Measurements from ENCODE around the gene SRBD1. TPM values are rescaled to one million over a fixed set of nuclear protein-coding genes. Genes with fewer than 3 reads are reported as not detected.

Gene SRBD1
- total RNA-seq, 1 experiment from 2014 or later: 14.4 TPM

GRCh38 chr2:45379399-45380087 lies 231.5 kb downstream of the SRBD1 start:
- DNase-seq (ENCODE audit: low spot score): no peak

DNA sequence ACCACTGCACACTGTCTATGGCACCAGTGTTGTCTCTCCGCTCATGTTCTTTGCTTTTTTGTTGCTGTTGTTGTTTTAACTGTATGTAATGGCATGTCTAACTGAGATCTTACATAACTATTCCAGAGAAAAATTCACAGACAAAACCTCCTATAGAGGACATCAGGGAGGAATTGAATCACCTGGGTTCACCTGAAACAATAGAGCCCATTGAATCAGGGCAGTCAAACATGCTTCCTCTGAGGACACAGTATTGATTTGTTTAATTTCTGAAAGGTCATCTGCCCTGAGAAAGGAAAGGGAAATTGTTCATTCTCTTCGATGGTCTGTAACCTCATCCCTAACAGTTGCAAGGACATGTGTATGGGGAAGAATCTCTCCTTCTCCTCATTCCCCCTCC lies 237.5 kb downstream of the SRBD1 start:
- DNase-seq (ENCODE audit: low spot score): no peak

GRCh38 chr2:45370369-45370768 lies 240.7 kb downstream of the SRBD1 start:
- DNase-seq (ENCODE audit: low spot score): no peak

DNA sequence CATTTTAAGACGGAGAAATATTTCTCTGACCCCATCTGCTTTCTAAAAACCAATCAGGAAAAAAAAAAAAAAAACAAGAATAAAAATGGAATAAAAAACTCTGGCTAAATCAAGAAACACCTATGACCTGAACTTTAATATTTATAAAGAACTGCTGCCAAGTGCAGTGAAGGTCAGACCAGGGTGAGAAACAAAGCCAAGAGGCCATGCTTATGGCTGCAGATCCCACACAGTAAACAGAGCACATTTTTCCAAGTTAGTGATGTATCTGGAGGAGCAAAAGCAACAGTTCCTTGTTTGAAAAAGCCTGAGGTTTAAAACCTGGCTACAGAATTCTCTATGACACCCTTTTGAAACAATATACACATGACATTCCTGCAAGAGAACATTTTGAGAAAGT lies 242.3 kb downstream of the SRBD1 start:
- DNase-seq (ENCODE audit: low spot score): no peak

GRCh38 chr2:45361666-45362065 lies 249.4 kb downstream of the SRBD1 start:
- DNase-seq (ENCODE audit: low spot score): no peak

GRCh38 chr2:45354776-45355175 lies 256.3 kb downstream of the SRBD1 start:
- no peak for DNase-seq (ENCODE audit: low spot score)

- DNase-seq (ENCODE audit: low spot score): peak; percentile 27
Observed at GRCh38 chr2:45353879-45354278, 257.2 kb downstream of the SRBD1 start.

- DNase-seq (ENCODE audit: low spot score): no peak
Observed at GRCh38 chr2:45352506-45352905, 258.6 kb downstream of the SRBD1 start.

DNA sequence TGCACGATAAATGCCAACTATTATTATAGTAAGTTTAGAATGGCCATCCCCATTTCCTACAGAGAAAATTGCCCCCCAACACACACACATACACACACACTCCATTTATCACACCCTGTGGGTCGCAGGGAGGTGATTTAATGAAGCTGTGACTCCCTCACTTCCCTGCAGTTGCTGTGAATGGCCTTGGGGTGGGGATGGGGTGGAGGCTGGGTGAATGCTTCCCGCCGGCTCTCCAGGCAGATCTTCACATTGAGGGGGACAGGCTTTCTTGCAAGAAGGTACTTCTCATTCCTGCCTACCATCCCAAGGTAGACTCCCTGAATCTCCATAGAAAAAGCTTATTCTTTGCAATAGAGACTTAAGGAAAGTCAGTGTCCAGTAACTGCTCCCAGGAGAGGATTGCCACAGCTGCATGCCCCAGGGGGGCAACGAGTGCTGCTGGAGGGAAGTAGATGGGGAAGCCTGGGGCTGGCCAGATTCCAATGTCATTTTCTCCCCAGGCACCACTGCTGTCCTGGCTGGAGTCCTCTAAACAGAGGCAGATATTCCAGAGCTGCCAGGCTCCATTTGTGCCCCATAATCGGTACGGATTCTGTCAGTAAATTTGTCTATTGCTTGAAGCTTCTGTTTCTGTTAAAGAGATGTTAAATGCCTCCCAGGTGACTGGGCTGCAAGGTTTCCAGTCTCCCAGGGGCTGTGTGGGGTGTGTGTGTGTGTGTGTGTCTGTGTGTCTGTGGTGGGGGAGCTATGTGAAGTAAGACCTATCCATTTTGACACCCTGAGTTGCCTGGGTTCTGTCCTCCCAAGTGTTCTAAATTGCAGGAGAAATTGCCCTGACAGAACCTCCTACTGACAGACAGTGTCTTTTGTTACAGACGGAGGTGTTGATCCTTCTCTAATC lies 265.5 kb downstream of the SRBD1 start:
- no peak for DNase-seq (ENCODE audit: low spot score)

DNA sequence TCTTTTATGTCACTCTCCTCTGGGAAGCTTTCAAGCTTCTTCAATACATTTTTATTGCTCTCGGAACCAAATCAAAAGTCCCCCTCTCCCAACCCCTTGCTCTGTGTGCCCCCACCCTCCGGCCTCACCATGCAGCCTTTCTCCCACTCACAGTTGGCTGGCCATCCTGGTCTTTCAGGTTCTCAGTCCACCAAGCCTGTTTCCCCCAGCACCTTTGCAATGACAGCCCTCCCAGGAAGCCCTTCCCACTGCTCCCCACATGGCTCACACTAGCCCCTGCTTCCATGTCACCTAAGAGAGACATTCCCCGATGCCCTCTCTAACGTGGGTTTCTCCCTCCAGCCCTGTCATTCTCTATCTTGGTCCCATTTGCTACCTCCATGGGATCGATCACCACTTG lies 266.6 kb downstream of the SRBD1 start:
- DNase-seq (ENCODE audit: low spot score): no peak

DNA sequence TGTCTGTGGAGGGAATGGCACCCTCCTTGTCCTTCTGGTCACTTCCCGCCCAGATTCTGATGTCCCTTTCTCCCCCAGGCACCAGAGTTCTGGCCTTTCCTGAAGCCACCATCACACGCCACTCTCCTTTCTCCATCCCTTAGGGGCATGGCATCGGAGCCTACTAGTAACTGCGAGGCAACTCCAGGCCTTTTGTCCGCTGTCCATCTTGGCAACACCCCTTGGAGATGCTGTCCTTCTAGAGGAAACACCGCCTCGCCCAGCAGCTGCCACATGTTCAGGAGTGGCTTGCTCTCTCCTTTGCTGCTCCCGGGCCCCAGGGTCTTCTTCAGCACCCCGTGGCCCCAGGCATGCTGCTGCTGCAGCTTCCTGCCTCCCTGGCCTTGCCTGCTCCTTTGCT lies 267.0 kb downstream of the SRBD1 start:
- no peak for DNase-seq (ENCODE audit: low spot score)

DNA sequence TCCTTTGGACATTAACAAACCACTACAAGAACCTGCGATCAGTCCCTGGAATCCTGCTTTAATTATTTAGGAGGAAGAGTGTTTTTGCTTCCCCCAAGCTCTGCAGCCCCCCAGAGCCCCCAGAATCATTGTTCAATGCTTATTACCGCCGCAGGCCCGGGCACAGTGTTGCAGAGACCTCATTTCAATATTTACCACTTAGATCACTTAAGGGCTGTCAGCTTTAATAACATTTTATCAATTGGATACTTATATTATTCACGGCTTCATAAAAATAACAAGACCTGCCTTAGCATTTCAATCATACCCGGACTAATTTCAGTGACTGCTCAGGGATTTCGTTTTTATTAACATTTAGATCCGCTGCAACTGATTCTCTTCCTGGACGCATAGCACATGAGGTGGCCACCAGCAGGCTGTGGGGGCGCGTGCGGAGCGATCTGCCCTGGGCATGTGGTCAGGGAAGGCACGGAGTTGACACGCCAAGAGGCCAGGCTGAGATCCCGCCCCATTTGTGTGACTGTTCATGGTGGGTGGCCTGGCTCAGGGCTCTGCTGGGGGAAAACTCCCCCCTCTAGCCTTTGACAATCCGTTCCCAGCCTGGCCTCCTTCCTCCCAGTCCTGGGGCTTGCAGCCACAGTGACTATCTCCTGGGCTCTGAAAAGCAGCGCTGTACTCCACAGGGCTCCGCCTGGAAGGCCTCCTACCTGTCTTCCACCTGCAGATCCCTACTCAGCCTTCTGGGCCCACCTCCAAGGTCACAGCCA lies 267.6 kb downstream of the SRBD1 start:
- no peak for DNase-seq (ENCODE audit: low spot score)

- no peak for DNase-seq (ENCODE audit: low spot score)
Observed at GRCh38 chr2:45340318-45340717, 270.7 kb downstream of the SRBD1 start.

GRCh38 chr2:45339253-45339652 lies 271.8 kb downstream of the SRBD1 start:
- no peak for DNase-seq (ENCODE audit: low spot score)

Other genes starting within 250 kb of the SRBD1 start
- gene PRKCE, start 40.4 kb upstream of the SRBD1 start, total RNA-seq (2014; rRNA removed; shearing (Covaris generic)): 22.4 and 30.9 TPM in 2 replicates